Measurements from ENCODE around the gene HTR3A. TPM values are rescaled to one million over a fixed set of nuclear protein-coding genes. Genes with fewer than 3 reads are reported as not detected.

The HTR3A gene
- total RNA-seq, 1 experiment from 2014 or later, result 0.21 TPM

- Histone ChIP-seq H3K27ac (ENCODE audit: low read length) (no peak overlapping the region), H3K4me1 (ENCODE audit: control insufficient read depth, insufficient read depth, low read length) (peaks cover 2% of the 10 kb centered on the region; the same call in 1 of the 2 replicates), H3K4me3 (ENCODE audit: low read depth in 2 of 2, low read length in 2 of 2) (no peak overlapping the region), H3K36me3 (ENCODE audit: control insufficient read depth, insufficient read depth, low read length) (no peaks in the 10 kb centered on the region), H3K27me3 (ENCODE audit: control insufficient read depth, insufficient read depth, low read length) (peaks cover 31% of the 10 kb centered on the region), H3K9me3 (ENCODE audit: control insufficient read depth, insufficient read depth, low read depth, low read length) (no peaks in the 10 kb centered on the region)
- ATAC-seq (no peak), DNase-seq (ENCODE audit: low read depth, low spot score) (no peak)
- ChIA-PET POLR2A (no interaction called here), CTCF (no interaction called here)
- in situ Hi-C loops (cut with HindIII; ENCODE audit: low pct_unique_long_range_greater_than_20kb, low sequenced_read_pairs), result no loop called here
- intact Hi-C loops (cut with micrococcal nuclease; ENCODE audit: unreplicated experiment), result no loop called here
- BruUV-seq (replicated peaks), result no TSS peak
- no peak for TF ChIP-seq REST (IDR thresholded peaks at IDR 0.05; ENCODE audit: insufficient read depth in 1 of 2, low read depth in 2 of 2, low read length in 1 of 2)
- TF ChIP-seq TCF7L2 (IDR thresholded peaks at IDR 0.05; ENCODE audit: low read depth, low read length), result no peak
- TF ChIP-seq CTCF (IDR thresholded peaks at IDR 0.05), result no peak
- TF ChIP-seq POLR2AphosphoS5 (IDR thresholded peaks at IDR 0.05; ENCODE audit: low read depth, low read length), result no peak
- no peak for TF ChIP-seq SIN3A (IDR thresholded peaks at IDR 0.05; ENCODE audit: borderline replicate concordance, insufficient read depth, low read depth, low read length)
Observed at GRCh38 chr11:114031967-114032320, 57.0 kb downstream of the HTR3A start.

- Histone ChIP-seq H3K27me3 (ENCODE audit: control insufficient read depth, insufficient read depth, low read length) (peaks cover 32% of the 10 kb centered on the region), H3K4me1 (ENCODE audit: control insufficient read depth, insufficient read depth, low read length) (peaks cover 2% of the 10 kb centered on the region; the same call in 1 of the 2 replicates), H3K36me3 (ENCODE audit: control insufficient read depth, insufficient read depth, low read length) (no peaks in the 10 kb centered on the region), H3K9me3 (ENCODE audit: control insufficient read depth, insufficient read depth, low read depth, low read length) (no peaks in the 10 kb centered on the region), H3K27ac (ENCODE audit: low read length) (no peak overlapping the region), H3K4me3 (ENCODE audit: low read depth in 2 of 2, low read length in 2 of 2) (no peak overlapping the region)
- ATAC-seq (no peak), DNase-seq (ENCODE audit: low read depth, low spot score) (no peak)
- in situ Hi-C loops (cut with HindIII; ENCODE audit: low pct_unique_long_range_greater_than_20kb, low sequenced_read_pairs) (no loop called here), intact Hi-C loops (cut with micrococcal nuclease; ENCODE audit: unreplicated experiment) (no loop called here)
- ChIA-PET CTCF (no interaction called here), POLR2A (no interaction called here)
- TF ChIP-seq CTCF (IDR thresholded peaks at IDR 0.05), result no peak
- no peak for TF ChIP-seq REST (IDR thresholded peaks at IDR 0.05; ENCODE audit: insufficient read depth in 1 of 2, low read depth in 2 of 2, low read length in 1 of 2)
- TF ChIP-seq TCF7L2 (IDR thresholded peaks at IDR 0.05; ENCODE audit: low read depth, low read length), result no peak
- TF ChIP-seq SIN3A (IDR thresholded peaks at IDR 0.05; ENCODE audit: borderline replicate concordance, insufficient read depth, low read depth, low read length), result no peak
- no peak for TF ChIP-seq POLR2AphosphoS5 (IDR thresholded peaks at IDR 0.05; ENCODE audit: low read depth, low read length)
- BruUV-seq (replicated peaks), result no TSS peak
Observed at GRCh38 chr11:114033066-114033465, 58.2 kb downstream of the HTR3A start.

Measured in Panc1 (cell line).